Breast epithelium (tissue), 4 donors: ENCODE results near the gene AACS. TPM values are rescaled to one million over a fixed set of nuclear protein-coding genes. Genes with fewer than 3 reads are reported as not detected.

Experiments used
- DNase-seq, 2 donors: peaks; one replicate each; pipeline ENCODE4 v3.0.0-alpha.2; 2019; ENCODE audit warnings: low spot score in 2 of 2
- H3K27ac ChIP-seq, 2 donors: fragments of 200-600 bp; sonication (generic) in 1 of 2; one replicate each; pipeline ENCODE4 v1.5.1; 2016 to 2019; ENCODE audit warnings: mild to moderate bottlenecking in 1 of 2
- H3K27me3 ChIP-seq, 2 donors: fragments of 200-600 bp; sonication (generic) in 1 of 2; one replicate each; pipeline versions ENCODE4 v1.5.1 to v1.6.0; 2017 to 2019; ENCODE audit warnings: control low read depth in 1 of 2, mild to moderate bottlenecking in 1 of 2
- H3K36me3 ChIP-seq: fragments of 200-600 bp; one replicate; pipeline ENCODE4 v1.5.1; 2019
- H3K4me1 ChIP-seq, 2 donors: fragments of 200-600 bp; sonication (generic); one replicate each; pipeline ENCODE4 v1.5.1; 2016 to 2019; ENCODE audit warnings: control low read depth in 1 of 2
- H3K4me3 ChIP-seq, 3 donors: fragments of 200-600 bp; sonication (generic); 1 replicate in 2 of 3; 2 replicates in 1 of 3; pipeline ENCODE4 v1.5.1; 2016 to 2019; ENCODE audit warnings: mild to moderate bottlenecking in 3 of 3, moderate library complexity in 2 of 3
- H3K9me3 ChIP-seq, 2 donors: fragments of 200-600 bp; sonication (generic) in 1 of 2; one replicate each; pipeline ENCODE4 v1.5.1; 2016 to 2019; ENCODE audit warnings: control low read depth in 1 of 2
- POLR2A ChIP-seq: fragments of 450-650 bp; IDR thresholded peaks from one replicate; pipeline ENCODE4 v1.6.1; 2016; ENCODE audit warnings: antibody characterized with exemption, mild to moderate bottlenecking, moderate library complexity
- POLR2AphosphoS5 ChIP-seq, 3 donors: sonication (generic); formaldehyde crosslinking; IDR thresholded peaks; one replicate each; pipeline ENCODE4 v1.6.1; 2017; ENCODE audit warnings: antibody characterized with exemption in 3 of 3
- intact Hi-C: fragments of 100-400 bp; cut with DNase I; formaldehyde crosslinking; loops from one replicate; pipeline ENCODE4 v1.15.1; 2023; ENCODE audit warnings: low total_unique reads
- total RNA-seq, 3 donors: library from RNA; depleted of rRNA; stranded (reverse); fragments of >200 nt; gene quantifications; one replicate each; pipeline ENCODE4 v1.1.0, GENCODE V29; 2016
- TF ChIP-seq, protein P1 (sequence below), 3 donors: fragments of 450-650 bp; IDR thresholded peaks; one replicate each; pipeline ENCODE4 v1.5.1; 2016 to 2017; ENCODE audit warnings: antibody characterized with exemption in 3 of 3, mild to moderate bottlenecking in 3 of 3, moderate library complexity in 3 of 3

AACS gene
- total RNA-seq, 3 donors from 2014 or later: 28.8 to 79.0 (median 33.7) TPM

GRCh38 chr12:125185311-125185739, 120.1 kb downstream of the AACS start:
- intact Hi-C loops: no loop called here
- no peaks in the 10 kb centered on the region for H3K36me3 ChIP-seq
- H3K4me1 ChIP-seq: peaks cover 0 to 4% of the 10 kb centered on the region in 2 donors
- no peak overlapping the region for H3K27ac ChIP-seq
- TF ChIP-seq POLR2A (no peak), POLR2AphosphoS5 (IDR thresholded peaks at IDR 0.05) (no peak)
- TF ChIP-seq, protein P1, sequence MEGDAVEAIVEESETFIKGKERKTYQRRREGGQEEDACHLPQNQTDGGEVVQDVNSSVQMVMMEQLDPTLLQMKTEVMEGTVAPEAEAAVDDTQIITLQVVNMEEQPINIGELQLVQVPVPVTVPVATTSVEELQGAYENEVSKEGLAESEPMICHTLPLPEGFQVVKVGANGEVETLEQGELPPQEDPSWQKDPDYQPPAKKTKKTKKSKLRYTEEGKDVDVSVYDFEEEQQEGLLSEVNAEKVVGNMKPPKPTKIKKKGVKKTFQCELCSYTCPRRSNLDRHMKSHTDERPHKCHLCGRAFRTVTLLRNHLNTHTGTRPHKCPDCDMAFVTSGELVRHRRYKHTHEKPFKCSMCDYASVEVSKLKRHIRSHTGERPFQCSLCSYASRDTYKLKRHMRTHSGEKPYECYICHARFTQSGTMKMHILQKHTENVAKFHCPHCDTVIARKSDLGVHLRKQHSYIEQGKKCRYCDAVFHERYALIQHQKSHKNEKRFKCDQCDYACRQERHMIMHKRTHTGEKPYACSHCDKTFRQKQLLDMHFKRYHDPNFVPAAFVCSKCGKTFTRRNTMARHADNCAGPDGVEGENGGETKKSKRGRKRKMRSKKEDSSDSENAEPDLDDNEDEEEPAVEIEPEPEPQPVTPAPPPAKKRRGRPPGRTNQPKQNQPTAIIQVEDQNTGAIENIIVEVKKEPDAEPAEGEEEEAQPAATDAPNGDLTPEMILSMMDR (IDR thresholded peaks at IDR 0.05): no peak
- DNase-seq: no peak
- no peaks in the 10 kb centered on the region for H3K9me3 ChIP-seq
- peaks cover 6 to 81% of the 10 kb centered on the region in 2 donors for H3K27me3 ChIP-seq
- H3K4me3 ChIP-seq: peak overlapping the region in 1 of 3 donors; percentile 36

DNA sequence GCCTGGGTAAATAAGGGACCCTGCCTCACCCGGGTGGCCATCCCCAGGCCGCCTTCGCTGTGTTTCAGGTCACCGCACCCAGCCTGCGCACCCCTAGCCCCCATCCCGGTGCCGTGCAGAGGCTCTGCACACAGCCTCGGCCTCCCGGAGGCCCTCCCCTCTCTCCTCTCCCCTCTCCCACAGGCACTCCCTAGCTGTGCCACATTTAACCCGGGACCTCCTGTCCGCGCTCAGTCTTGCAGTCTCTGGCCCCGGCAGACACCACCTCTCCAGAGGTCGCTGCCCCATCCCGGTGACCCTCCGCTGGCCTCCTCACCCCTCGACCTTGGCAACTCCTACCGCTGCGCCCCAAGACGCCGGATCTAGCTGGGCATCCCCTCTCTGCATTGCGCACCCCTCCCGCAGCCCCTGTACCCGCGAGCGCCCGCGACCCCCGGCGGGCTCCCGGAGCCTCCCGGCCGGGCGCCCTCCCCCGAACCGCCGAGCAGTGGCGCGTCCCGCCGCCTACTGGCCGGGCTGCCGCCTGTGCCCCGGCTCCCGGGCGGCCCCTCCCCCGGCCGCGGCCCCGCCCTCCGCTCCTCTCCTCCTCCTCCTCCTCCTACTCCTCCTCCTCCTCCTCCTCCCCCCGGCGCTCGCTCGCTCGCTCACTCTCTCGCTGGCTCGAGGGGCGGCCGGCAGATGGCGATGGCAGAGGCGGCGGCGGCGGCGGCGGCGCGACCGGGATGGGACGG, 120.7 kb downstream of the AACS start, which contains the start of gene TMEM132B:
TSS of gene TMEM132B (plus strand) at position 647 of the 731 bp plus-strand sequence.
- TF ChIP-seq POLR2AphosphoS5 (IDR thresholded peaks at IDR 0.05): no peak
- TF ChIP-seq, protein P1 (IDR thresholded peaks at IDR 0.05): no peak
- TF ChIP-seq POLR2A: no peak
- H3K36me3 ChIP-seq: no peaks in the 10 kb centered on the region
- H3K27ac ChIP-seq: no peak within 1 kb of the TSS
- intact Hi-C loops: no loop called here
- no peaks in the 10 kb centered on the region for H3K9me3 ChIP-seq
- DNase-seq: peak in 1 of 2 donors; percentile 23
- peak within 1 kb of the TSS; percentile 4 to 57 (median 36) for H3K4me3 ChIP-seq
- H3K4me1 ChIP-seq: peaks cover 0 to 4% of the 10 kb centered on the region in 2 donors
- H3K27me3 ChIP-seq: peaks cover 6 to 78% of the 10 kb centered on the region in 2 donors

GRCh38 chr12:125186471-125187147, 121.4 kb downstream of the AACS start:
- no peaks in the 10 kb centered on the region for H3K36me3 ChIP-seq
- no peak for TF ChIP-seq POLR2A
- TF ChIP-seq, protein P1 (IDR thresholded peaks at IDR 0.05): no peak
- no peak for TF ChIP-seq POLR2AphosphoS5 (IDR thresholded peaks at IDR 0.05)
- H3K27ac ChIP-seq: no peak overlapping the region
- H3K27me3 ChIP-seq: peaks cover 6 to 73% of the 10 kb centered on the region in 2 donors
- H3K4me3 ChIP-seq: peak overlapping the region in 2 of 3 donors; percentile 36 to 57
- DNase-seq: no peak
- H3K4me1 ChIP-seq: peaks cover 0 to 4% of the 10 kb centered on the region in 2 donors
- intact Hi-C loops: no loop called here
- no peaks in the 10 kb centered on the region for H3K9me3 ChIP-seq

DNA sequence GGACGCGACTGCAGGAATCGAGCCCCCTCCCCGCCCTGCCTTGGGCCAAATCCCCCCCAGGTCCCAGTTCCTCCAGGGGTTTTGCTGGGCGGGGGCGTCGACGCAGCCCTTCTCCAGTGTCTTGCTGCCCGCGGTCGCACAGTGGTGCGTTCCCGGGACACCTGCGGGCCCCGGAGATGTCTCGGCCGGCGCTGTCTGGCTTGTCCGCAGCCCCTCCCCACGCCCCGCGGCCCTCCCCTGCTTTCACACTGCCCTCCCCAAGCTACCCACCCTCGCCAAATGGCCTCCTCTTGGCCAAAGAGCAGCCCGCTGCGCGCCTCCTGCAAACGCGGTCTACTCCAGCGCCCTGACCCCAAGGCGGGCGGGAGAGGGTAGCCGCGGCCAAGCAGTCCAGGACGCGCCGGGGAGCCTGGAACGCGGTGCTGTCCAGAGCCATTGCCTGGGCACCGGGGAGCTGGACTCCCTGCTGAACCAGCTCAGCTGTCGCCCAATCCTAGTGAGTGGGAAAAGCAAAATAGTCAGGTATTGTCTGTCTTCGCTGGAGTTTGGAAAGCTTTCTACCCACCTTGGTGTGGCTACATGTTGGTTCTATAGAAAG, 122.0 kb downstream of the AACS start:
- peak overlapping the region in 2 of 3 donors; percentile 36 to 57 for H3K4me3 ChIP-seq
- peaks cover 0 to 4% of the 10 kb centered on the region in 2 donors for H3K4me1 ChIP-seq
- intact Hi-C loops: no loop called here
- H3K36me3 ChIP-seq: no peaks in the 10 kb centered on the region
- no peak overlapping the region for H3K27ac ChIP-seq
- H3K9me3 ChIP-seq: no peaks in the 10 kb centered on the region
- TF ChIP-seq, protein P1 (IDR thresholded peaks at IDR 0.05): no peak
- TF ChIP-seq POLR2A: no peak
- no peak for TF ChIP-seq POLR2AphosphoS5 (IDR thresholded peaks at IDR 0.05)
- peaks cover 6 to 75% of the 10 kb centered on the region in 2 donors for H3K27me3 ChIP-seq
- DNase-seq: no peak
